Measurements from ENCODE around the gene CD300LB.

The CD300LB gene

DNA sequence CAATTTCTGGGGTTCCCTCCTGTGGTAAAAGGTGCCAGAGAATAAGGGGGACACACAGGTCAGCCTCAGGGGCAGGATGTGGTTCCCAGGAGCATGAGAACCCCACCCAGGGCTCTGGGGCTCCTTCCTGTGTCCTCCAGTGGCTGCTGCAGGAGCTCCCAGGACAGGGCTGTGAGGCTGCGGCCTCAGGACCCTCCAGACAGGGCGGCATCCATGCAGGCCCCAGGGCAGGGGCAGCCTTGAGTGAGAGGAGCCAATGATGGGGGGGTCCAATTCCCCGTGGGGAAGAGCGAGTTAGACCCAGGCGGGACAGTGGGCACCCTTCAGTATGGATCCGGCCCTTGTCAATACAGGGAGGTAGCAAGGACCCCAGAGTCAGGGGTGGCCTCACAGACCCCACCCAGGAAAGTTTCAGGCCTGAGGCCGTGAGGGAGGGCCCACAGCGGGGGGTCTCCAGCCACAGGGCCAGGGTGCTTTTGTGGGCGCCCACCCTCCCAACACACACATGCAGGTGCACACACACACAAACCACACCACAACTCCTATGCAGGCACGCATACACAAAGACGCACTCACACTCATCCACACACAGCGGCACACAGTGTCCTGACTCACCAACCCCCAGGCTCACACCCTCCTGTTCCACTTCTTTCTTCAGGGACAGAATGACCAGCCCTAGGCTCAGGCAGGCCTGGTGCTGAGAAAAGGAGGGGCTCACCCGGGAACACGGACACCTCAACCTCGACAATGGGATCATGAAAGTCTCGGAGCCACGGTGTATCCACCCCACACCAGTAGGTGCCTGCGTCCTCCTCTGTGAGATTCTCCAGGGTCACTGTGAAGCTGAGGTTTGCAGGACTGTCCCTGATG lies 12.9 kb upstream of the CD300LB start:
- H3K4me3 ChIP-seq (ENCODE audit: low read length): no peak overlapping the region

DNA sequence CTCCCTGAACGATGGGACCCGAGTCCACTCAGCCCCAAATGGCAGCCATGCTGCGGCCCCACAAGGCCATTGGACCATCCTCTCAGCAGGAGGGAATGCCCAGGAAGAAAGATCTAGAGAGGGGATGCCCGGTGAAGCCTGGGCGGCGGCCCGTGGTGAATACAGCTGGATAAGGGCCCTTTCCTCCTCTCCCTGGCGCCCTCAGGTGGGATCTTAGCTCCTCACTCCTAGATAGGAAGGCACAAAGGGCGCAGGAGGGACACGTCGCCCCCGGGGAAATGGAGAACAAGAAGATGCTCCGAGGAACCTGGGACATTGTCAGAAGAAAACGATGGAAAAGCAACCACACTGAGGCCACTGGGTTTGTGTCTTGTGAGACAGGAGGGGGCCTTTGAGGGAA lies 12.1 kb upstream of the CD300LB start:
- TF ChIP-seq, protein P1, sequence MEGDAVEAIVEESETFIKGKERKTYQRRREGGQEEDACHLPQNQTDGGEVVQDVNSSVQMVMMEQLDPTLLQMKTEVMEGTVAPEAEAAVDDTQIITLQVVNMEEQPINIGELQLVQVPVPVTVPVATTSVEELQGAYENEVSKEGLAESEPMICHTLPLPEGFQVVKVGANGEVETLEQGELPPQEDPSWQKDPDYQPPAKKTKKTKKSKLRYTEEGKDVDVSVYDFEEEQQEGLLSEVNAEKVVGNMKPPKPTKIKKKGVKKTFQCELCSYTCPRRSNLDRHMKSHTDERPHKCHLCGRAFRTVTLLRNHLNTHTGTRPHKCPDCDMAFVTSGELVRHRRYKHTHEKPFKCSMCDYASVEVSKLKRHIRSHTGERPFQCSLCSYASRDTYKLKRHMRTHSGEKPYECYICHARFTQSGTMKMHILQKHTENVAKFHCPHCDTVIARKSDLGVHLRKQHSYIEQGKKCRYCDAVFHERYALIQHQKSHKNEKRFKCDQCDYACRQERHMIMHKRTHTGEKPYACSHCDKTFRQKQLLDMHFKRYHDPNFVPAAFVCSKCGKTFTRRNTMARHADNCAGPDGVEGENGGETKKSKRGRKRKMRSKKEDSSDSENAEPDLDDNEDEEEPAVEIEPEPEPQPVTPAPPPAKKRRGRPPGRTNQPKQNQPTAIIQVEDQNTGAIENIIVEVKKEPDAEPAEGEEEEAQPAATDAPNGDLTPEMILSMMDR (conservative IDR thresholded peaks at IDR 0.05; ENCODE audit: low read depth, low read length): no peak
- no peak for DNase-seq (ENCODE audit: low read depth)
- H3K4me3 ChIP-seq (ENCODE audit: low read length): no peak overlapping the region

More for the DNA sequence above, 12.9 kb upstream of the CD300LB start:
- TF ChIP-seq, protein P1 (conservative IDR thresholded peaks at IDR 0.05; ENCODE audit: low read depth, low read length): no peak
- DNase-seq (ENCODE audit: low read depth): no peak

DNA sequence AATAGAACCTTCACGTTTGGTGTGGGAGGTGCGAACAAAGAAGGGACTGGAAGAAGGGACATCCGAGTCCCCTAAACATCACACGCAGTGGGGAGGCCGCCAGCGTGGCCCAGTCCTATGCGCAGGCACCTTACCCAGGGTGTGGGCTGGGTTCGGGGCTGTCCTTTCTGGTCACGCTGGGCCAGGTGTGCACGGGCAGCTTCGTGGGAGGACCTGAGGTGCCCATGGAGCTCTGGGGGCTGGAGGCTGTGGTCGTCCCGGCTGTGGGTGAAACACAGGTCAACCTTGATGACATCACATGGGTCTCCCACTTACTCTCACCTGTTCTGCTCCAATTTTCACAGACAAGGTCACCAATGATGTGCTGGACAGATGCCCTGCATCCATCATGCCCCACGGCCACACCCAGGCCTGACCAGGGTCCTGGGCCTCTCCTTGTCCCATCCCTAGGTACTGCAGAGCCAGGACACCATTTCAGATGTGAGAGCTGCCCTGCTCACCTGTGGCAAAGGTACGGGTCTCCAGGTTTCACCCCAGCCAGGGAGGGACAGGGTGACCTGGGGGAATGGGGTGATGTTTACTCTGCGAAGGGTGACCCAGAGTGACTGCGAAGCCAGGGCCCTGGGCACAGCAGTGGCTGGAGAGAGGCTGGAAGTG lies 11.6 kb upstream of the CD300LB start:
- TF ChIP-seq, protein P1 (conservative IDR thresholded peaks at IDR 0.05; ENCODE audit: low read depth, low read length): no peak
- H3K4me3 ChIP-seq (ENCODE audit: low read length): no peak overlapping the region
- no peak for DNase-seq (ENCODE audit: low read depth)

DNA sequence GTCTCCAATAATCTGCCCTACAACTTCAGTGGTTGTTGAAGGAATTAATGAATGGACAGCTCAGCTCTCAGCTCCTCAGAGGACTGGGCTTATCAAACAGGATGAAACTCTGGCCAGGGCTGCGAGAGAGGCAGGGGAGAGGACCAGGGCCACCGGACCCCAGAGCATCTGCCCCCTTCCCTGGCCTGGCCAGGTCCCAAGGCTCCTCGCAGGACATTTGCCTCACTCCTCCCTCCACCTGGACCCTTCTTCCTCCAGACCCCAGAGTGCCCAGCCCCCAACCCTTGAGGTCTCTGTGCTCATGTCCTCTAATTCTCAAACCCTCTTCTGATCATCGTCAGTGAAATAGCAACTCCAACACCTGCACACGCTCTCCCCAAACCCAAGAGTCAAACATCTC lies 10.9 kb upstream of the CD300LB start:
- DNase-seq (ENCODE audit: low read depth): no peak
- H3K4me3 ChIP-seq (ENCODE audit: low read length): no peak overlapping the region
- TF ChIP-seq, protein P1 (conservative IDR thresholded peaks at IDR 0.05; ENCODE audit: low read depth, low read length): no peak

DNA sequence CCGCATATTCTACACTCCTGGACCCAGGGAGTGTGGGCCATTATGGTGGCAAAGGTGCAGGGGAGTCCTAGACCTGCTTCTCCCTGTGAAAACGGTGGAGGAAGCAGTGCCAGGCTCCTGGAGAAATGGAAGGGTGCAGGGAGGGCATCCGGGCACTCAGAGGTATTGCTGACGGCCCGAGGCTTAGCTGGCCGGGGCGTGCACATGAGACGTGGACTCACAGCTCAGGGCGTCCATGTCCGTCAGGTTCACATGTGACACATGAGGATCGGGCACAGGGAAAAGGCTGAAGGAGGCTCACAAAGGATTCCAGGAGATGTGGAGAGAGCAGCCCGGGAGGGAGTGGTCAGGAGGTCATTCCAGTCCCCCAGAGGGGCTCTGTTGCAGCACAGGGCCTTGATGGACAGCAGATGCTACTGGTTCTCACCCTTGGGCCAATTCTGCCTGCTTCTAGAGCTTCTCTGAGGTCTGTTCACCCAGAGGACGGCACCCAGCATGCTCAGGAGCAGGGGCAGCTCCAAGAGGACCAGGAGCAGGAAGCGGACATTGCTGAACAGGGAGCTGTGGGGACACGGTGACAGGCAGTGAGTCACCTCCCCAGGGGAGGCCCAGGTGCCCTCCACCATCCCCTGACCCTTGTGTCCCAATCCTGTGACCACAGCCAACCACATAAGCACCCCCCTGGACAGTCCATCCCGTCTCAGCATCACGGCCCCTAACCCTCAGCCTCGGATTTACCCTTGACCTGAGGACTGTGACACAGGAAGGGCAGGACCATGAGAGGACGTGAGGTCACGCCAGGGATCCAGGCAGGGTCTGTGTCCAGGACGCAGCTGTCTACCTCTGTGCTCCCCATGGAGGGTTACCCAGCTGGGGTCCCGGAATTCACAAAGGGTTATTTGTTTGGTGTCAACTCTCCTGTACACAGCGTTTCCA lies 10.2 kb upstream of the CD300LB start:
- DNase-seq (ENCODE audit: low read depth): no peak
- TF ChIP-seq, protein P1 (conservative IDR thresholded peaks at IDR 0.05; ENCODE audit: low read depth, low read length): no peak
- no peak overlapping the region for H3K4me3 ChIP-seq (ENCODE audit: low read length)

DNA sequence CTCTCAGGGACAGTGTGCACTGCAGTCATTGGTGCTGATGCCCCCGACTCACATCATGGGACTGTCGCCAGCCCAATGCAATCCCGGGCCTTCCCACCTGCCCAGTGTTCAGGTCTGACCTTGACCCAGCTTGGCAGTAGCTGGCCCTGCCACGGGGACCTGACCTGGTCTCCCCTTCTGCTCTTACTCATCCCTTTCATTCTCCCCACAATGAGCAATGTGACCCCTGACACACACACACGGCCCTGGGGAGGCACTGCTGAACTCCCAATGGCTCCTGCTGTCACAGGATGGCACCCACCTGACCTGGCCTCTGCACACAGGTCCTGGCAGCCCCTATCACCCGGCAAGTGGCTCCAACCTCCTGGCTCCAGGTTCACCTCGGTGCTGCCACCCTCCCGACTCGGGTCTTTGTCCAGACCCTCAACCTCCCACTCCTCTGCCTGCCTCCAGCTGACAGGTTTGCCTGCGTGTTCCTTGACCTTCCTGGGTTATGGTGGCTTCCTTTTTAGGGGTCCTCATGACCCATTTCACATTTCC lies 8.1 kb upstream of the CD300LB start:
- TF ChIP-seq, protein P1 (conservative IDR thresholded peaks at IDR 0.05; ENCODE audit: low read depth, low read length): no peak
- no peak overlapping the region for H3K4me3 ChIP-seq (ENCODE audit: low read length)
- DNase-seq (ENCODE audit: low read depth): no peak

Measured in retinal pigment epithelial cell (primary cell).